HG02852 (cell line): ENCODE measurements around the gene OSBP2.

Experiments used
- ATAC-seq: cut with Tn5 transposase; IDR thresholded peaks from one replicate; pipeline ENCODE4 v1.9.1; 2021; ENCODE audit warnings: mild to moderate bottlenecking, moderate library complexity; ENCODE audit not compliant: unreplicated experiment

OSBP2 gene

GRCh38 chr22:30878516-30879414 is 184.1 kb downstream of the OSBP2 start:
- no peak for ATAC-seq

- no peak for ATAC-seq
Measured at GRCh38 chr22:30879415-30879797, 184.7 kb downstream of the OSBP2 start.

GRCh38 chr22:30880181-30880601 is 185.5 kb downstream of the OSBP2 start:
- ATAC-seq = no peak

- no peak for ATAC-seq
Measured at GRCh38 chr22:30880847-30881246, 186.2 kb downstream of the OSBP2 start.

GRCh38 chr22:30881361-30882183 is 186.9 kb downstream of the OSBP2 start:
- no peak for ATAC-seq

- no peak for ATAC-seq
Measured at GRCh38 chr22:30882184-30882717, 187.6 kb downstream of the OSBP2 start.

- ATAC-seq = no peak
Measured at GRCh38 chr22:30882974-30883533, 188.4 kb downstream of the OSBP2 start.

GRCh38 chr22:30883586-30884145 is 189.0 kb downstream of the OSBP2 start:
- ATAC-seq = no peak

- ATAC-seq = no peak
Measured at GRCh38 chr22:30884211-30885000, 189.7 kb downstream of the OSBP2 start.

- ATAC-seq = no peak
Measured at GRCh38 chr22:30885001-30885366, 190.3 kb downstream of the OSBP2 start.

- ATAC-seq = no peak
Measured at GRCh38 chr22:30885591-30885990, 190.9 kb downstream of the OSBP2 start.

- ATAC-seq = no peak
Measured at GRCh38 chr22:30887453-30887852, 192.8 kb downstream of the OSBP2 start.

- no peak for ATAC-seq
Measured at GRCh38 chr22:30887861-30888260, 193.2 kb downstream of the OSBP2 start.

- ATAC-seq = no peak
Measured at GRCh38 chr22:30889268-30889995, 194.8 kb downstream of the OSBP2 start.

- ATAC-seq = no peak
Measured at GRCh38 chr22:30889996-30890480, 195.4 kb downstream of the OSBP2 start.

GRCh38 chr22:30890686-30891442 is 196.2 kb downstream of the OSBP2 start:
- no peak for ATAC-seq

GRCh38 chr22:30891443-30891755 is 196.7 kb downstream of the OSBP2 start:
- no peak for ATAC-seq

- ATAC-seq = no peak
Measured at GRCh38 chr22:30891781-30892180, 197.1 kb downstream of the OSBP2 start.

- no peak for ATAC-seq
Measured at GRCh38 chr22:30892286-30892685, 197.6 kb downstream of the OSBP2 start.
